ENCODE results near the gene TMEM35B.

GRCh38 chr1:34965597-34965996 is 19.6 kb downstream of the TMEM35B start:
- TF ChIP-seq CTCF (conservative IDR thresholded peaks at IDR 0.05 in 1 of 2, IDR thresholded peaks at IDR 0.05 in 1 of 2; ENCODE audit: low read depth in 1 of 2, low read length in 2 of 2) (no peak), EZH2 (IDR thresholded peaks at IDR 0.05; ENCODE audit: low read length, missing control alignments) (no peak)
